ENCODE measurements around the gene SAMD4A.

Gene SAMD4A

GRCh38 chr14:54702492-54702891 is 135.6 kb downstream of the SAMD4A start:
- peaks cover 12 to 17% of the 10 kb centered on the region in 2 experiments for H3K4me1 ChIP-seq (ENCODE audit: control insufficient read depth in 1 of 2, insufficient read depth in 2 of 2, low read length in 2 of 2)
- no peak overlapping the region for H3K23ac ChIP-seq (ENCODE audit: low read length)
- no peak overlapping the region for H2AK5ac ChIP-seq (ENCODE audit: low read length)
- H2AFZ ChIP-seq (ENCODE audit: insufficient read depth, low read length, poor library complexity), result no peak overlapping the region
- no peak overlapping the region for H3K4me2 ChIP-seq (ENCODE audit: low read length)
- no peak overlapping the region for H3K4me3 ChIP-seq (ENCODE audit: low read depth, low read length)
- no CpG with 5 or more reads among the region's 5 CpGs for WGBS (ENCODE audit: extremely low coverage, insufficient coverage, insufficient read length)
- H3K14ac ChIP-seq (ENCODE audit: low read length), result no peak overlapping the region
- no peak overlapping the region for H3K27ac ChIP-seq (ENCODE audit: low read depth, low read length)
- H2BK12ac ChIP-seq (ENCODE audit: low read length), result no peak overlapping the region
- H3K18ac ChIP-seq (ENCODE audit: low read length), result no peak overlapping the region
- H4K91ac ChIP-seq (ENCODE audit: low read depth, low read length), result no peak overlapping the region
- H3K36me3 ChIP-seq (ENCODE audit: control insufficient read depth in 1 of 2, insufficient read depth in 2 of 2, low read length in 2 of 2), result peaks cover 6 to 11% of the 10 kb centered on the region in 2 experiments
- no peak overlapping the region for H3K4ac ChIP-seq (ENCODE audit: low read depth, low read length)
- H4K12ac ChIP-seq (ENCODE audit: low read depth, low read length), result no peak overlapping the region
- DNase-seq, result no peak
- no peaks in the 10 kb centered on the region for H3K9me3 ChIP-seq (ENCODE audit: insufficient read depth, low read depth, low read length)
- no peak overlapping the region for H2BK5ac ChIP-seq (ENCODE audit: low read depth, low read length, poor library complexity)
- H2BK120ac ChIP-seq (ENCODE audit: insufficient read depth, low read length, poor library complexity), result no peak overlapping the region
- H3K9ac ChIP-seq (ENCODE audit: low read length), result no peak overlapping the region
- no peaks in the 10 kb centered on the region for H3K79me1 ChIP-seq (ENCODE audit: low read length)
- peaks cover 3% of the 10 kb centered on the region for H3K79me2 ChIP-seq (ENCODE audit: control insufficient read depth, insufficient read depth, low read length, poor library complexity)
- H4K8ac ChIP-seq (ENCODE audit: low read depth, low read length), result no peak overlapping the region
- H3K27me3 ChIP-seq (ENCODE audit: insufficient read depth, low read length), result no peaks in the 10 kb centered on the region

- H2AK5ac ChIP-seq (ENCODE audit: low read length), result no peak overlapping the region
Measured at GRCh38 chr14:54703082-54703481, 136.2 kb downstream of the SAMD4A start.

GRCh38 chr14:54703724-54704123 is 136.8 kb downstream of the SAMD4A start:
- H3K79me2 ChIP-seq (ENCODE audit: control insufficient read depth, insufficient read depth, low read length, poor library complexity), result peaks cover 3% of the 10 kb centered on the region
- H3K79me1 ChIP-seq (ENCODE audit: low read length), result no peaks in the 10 kb centered on the region

More at GRCh38 chr14:54703082-54703481, 136.2 kb downstream of the SAMD4A start:
- Histone ChIP-seq H3K9ac (ENCODE audit: low read length) (no peak overlapping the region), H4K91ac (ENCODE audit: low read depth, low read length) (no peak overlapping the region), H3K4me1 (ENCODE audit: control insufficient read depth in 1 of 2, insufficient read depth in 2 of 2, low read length in 2 of 2) (peaks cover 10 to 14% of the 10 kb centered on the region in 2 experiments), H3K36me3 (ENCODE audit: control insufficient read depth in 1 of 2, insufficient read depth in 2 of 2, low read length in 2 of 2) (peaks cover 6 to 11% of the 10 kb centered on the region in 2 experiments), H3K4ac (ENCODE audit: low read depth, low read length) (no peak overlapping the region), H4K8ac (ENCODE audit: low read depth, low read length) (no peak overlapping the region), H3K27me3 (ENCODE audit: insufficient read depth, low read length) (no peaks in the 10 kb centered on the region), H2BK12ac (ENCODE audit: low read length) (no peak overlapping the region), H3K4me2 (ENCODE audit: low read length) (no peak overlapping the region), H3K4me3 (ENCODE audit: low read depth, low read length) (no peak overlapping the region), H2BK120ac (ENCODE audit: insufficient read depth, low read length, poor library complexity) (no peak overlapping the region), H3K79me1 (ENCODE audit: low read length) (no peaks in the 10 kb centered on the region), H3K27ac (ENCODE audit: low read depth, low read length) (no peak overlapping the region), H2BK5ac (ENCODE audit: low read depth, low read length, poor library complexity) (no peak overlapping the region), H2AFZ (ENCODE audit: insufficient read depth, low read length, poor library complexity) (no peak overlapping the region), H3K79me2 (ENCODE audit: control insufficient read depth, insufficient read depth, low read length, poor library complexity) (peaks cover 3% of the 10 kb centered on the region), H3K18ac (ENCODE audit: low read length) (no peak overlapping the region), H3K23ac (ENCODE audit: low read length) (no peak overlapping the region), H4K12ac (ENCODE audit: low read depth, low read length) (no peak overlapping the region), H3K9me3 (ENCODE audit: insufficient read depth, low read depth, low read length) (no peaks in the 10 kb centered on the region), H3K14ac (ENCODE audit: low read length) (peak overlapping the region; percentile 13)
- no CpG with 5 or more reads among the region's 5 CpGs for WGBS (ENCODE audit: extremely low coverage, insufficient coverage, insufficient read length)
- no peak for DNase-seq

GRCh38 chr14:54704768-54705167 is 137.8 kb downstream of the SAMD4A start:
- no peak overlapping the region for H3K4ac ChIP-seq (ENCODE audit: low read depth, low read length)
- no peak overlapping the region for H3K27ac ChIP-seq (ENCODE audit: low read depth, low read length)
- no peak overlapping the region for H2BK12ac ChIP-seq (ENCODE audit: low read length)
- no peak overlapping the region for H3K18ac ChIP-seq (ENCODE audit: low read length)
- no peak overlapping the region for H4K8ac ChIP-seq (ENCODE audit: low read depth, low read length)
- no peaks in the 10 kb centered on the region for H3K9me3 ChIP-seq (ENCODE audit: insufficient read depth, low read depth, low read length)
- H3K23ac ChIP-seq (ENCODE audit: low read length), result no peak overlapping the region
- H3K4me2 ChIP-seq (ENCODE audit: low read length), result no peak overlapping the region
- peaks cover 3 to 6% of the 10 kb centered on the region in 2 experiments for H3K4me1 ChIP-seq (ENCODE audit: control insufficient read depth in 1 of 2, insufficient read depth in 2 of 2, low read length in 2 of 2)
- H2BK120ac ChIP-seq (ENCODE audit: insufficient read depth, low read length, poor library complexity), result no peak overlapping the region
- H3K14ac ChIP-seq (ENCODE audit: low read length), result no peak overlapping the region
- H3K4me3 ChIP-seq (ENCODE audit: low read depth, low read length), result no peak overlapping the region
- WGBS (ENCODE audit: extremely low coverage, insufficient coverage, insufficient read length), result no CpG with 5 or more reads among the region's 2 CpGs
- H2AFZ ChIP-seq (ENCODE audit: insufficient read depth, low read length, poor library complexity), result no peak overlapping the region
- peaks cover 6 to 11% of the 10 kb centered on the region in 2 experiments for H3K36me3 ChIP-seq (ENCODE audit: control insufficient read depth in 1 of 2, insufficient read depth in 2 of 2, low read length in 2 of 2)
- no peaks in the 10 kb centered on the region for H3K27me3 ChIP-seq (ENCODE audit: insufficient read depth, low read length)
- no peak overlapping the region for H4K91ac ChIP-seq (ENCODE audit: low read depth, low read length)
- peaks cover 3% of the 10 kb centered on the region for H3K79me2 ChIP-seq (ENCODE audit: control insufficient read depth, insufficient read depth, low read length, poor library complexity)
- no peak overlapping the region for H2BK5ac ChIP-seq (ENCODE audit: low read depth, low read length, poor library complexity)
- no peak overlapping the region for H3K9ac ChIP-seq (ENCODE audit: low read length)
- no peaks in the 10 kb centered on the region for H3K79me1 ChIP-seq (ENCODE audit: low read length)
- no peak overlapping the region for H2AK5ac ChIP-seq (ENCODE audit: low read length)
- DNase-seq, result no peak
- H4K12ac ChIP-seq (ENCODE audit: low read depth, low read length), result no peak overlapping the region

More at GRCh38 chr14:54703724-54704123, 136.8 kb downstream of the SAMD4A start:
- H3K9me3 ChIP-seq (ENCODE audit: insufficient read depth, low read depth, low read length), result no peaks in the 10 kb centered on the region
- no peak overlapping the region for H2BK120ac ChIP-seq (ENCODE audit: insufficient read depth, low read length, poor library complexity)
- no peak for DNase-seq
- H3K36me3 ChIP-seq (ENCODE audit: control insufficient read depth in 1 of 2, insufficient read depth in 2 of 2, low read length in 2 of 2), result peaks cover 6 to 11% of the 10 kb centered on the region in 2 experiments
- H3K23ac ChIP-seq (ENCODE audit: low read length), result no peak overlapping the region
- H3K27me3 ChIP-seq (ENCODE audit: insufficient read depth, low read length), result no peaks in the 10 kb centered on the region
- no peak overlapping the region for H2AK5ac ChIP-seq (ENCODE audit: low read length)
- no peak overlapping the region for H3K4me3 ChIP-seq (ENCODE audit: low read depth, low read length)
- no peak overlapping the region for H3K9ac ChIP-seq (ENCODE audit: low read length)
- H2BK12ac ChIP-seq (ENCODE audit: low read length), result no peak overlapping the region
- WGBS (ENCODE audit: extremely low coverage, insufficient coverage, insufficient read length), result no CpG with 5 or more reads among the region's 2 CpGs
- H4K91ac ChIP-seq (ENCODE audit: low read depth, low read length), result no peak overlapping the region
- no peak overlapping the region for H3K4me2 ChIP-seq (ENCODE audit: low read length)
- H3K4ac ChIP-seq (ENCODE audit: low read depth, low read length), result no peak overlapping the region
- H2AFZ ChIP-seq (ENCODE audit: insufficient read depth, low read length, poor library complexity), result no peak overlapping the region
- H4K12ac ChIP-seq (ENCODE audit: low read depth, low read length), result no peak overlapping the region
- H2BK5ac ChIP-seq (ENCODE audit: low read depth, low read length, poor library complexity), result no peak overlapping the region
- no peak overlapping the region for H3K27ac ChIP-seq (ENCODE audit: low read depth, low read length)
- H3K14ac ChIP-seq (ENCODE audit: low read length), result no peak overlapping the region
- H3K18ac ChIP-seq (ENCODE audit: low read length), result no peak overlapping the region
- no peak overlapping the region for H4K8ac ChIP-seq (ENCODE audit: low read depth, low read length)
- peaks cover 5 to 8% of the 10 kb centered on the region in 2 experiments for H3K4me1 ChIP-seq (ENCODE audit: control insufficient read depth in 1 of 2, insufficient read depth in 2 of 2, low read length in 2 of 2)
